GM21786 (cell line): ENCODE data around the gene UBE4B.
"Not testable (repeated sequence)": the region's sequence is repeated elsewhere in the genome, so short reads cannot be mapped to it uniquely, and the experiment has no call there.

Experiments
- ATAC-seq: cut with Tn5 transposase; IDR thresholded peaks from one replicate; pipeline ENCODE4 v1.9.1; 2021; ENCODE audit not compliant: unreplicated experiment

UBE4B gene

DNA sequence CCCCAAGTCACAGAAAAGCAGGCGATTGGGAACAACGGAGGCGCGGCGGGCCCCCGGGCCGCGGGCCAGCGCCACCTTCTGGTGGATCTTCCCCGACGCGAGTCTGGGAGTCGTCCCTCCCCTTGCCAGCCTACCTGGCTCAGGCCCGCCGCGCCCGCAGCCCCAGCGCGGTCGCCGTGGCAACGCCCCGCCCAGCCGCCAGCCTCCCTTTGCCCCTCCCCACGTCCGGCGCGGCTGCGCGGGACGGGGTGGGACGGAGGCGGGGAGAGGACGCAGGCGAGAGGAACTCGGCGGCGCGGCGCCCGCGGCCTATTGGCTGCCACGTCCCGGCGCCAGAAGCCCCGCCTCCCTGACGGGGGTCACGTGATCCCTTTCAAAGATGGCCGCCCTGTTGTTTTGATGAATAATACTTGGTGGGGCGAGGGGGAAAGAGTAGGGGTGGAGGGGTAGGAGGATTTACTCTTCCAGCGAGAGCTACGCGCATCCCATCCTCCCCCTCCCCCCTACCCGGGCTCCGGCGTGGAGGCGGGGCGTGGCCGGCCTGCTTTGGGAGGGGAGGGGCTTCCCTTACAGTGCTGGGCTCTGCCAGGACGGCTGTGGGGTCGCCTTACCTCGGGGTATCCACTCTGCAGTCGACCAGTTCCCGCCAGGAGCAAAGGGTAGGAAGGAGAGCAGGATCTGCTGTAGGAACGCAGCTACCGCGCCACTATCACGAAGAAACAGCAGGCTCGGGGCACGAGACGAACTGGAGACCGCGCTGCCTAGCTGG is at the start of gene UBE4B:
UBE4B (plus strand) TSS at position 369 of the 769 bp plus-strand sequence. CDS start 713 bp downstream, outside the sequence.
- peak; percentile 94 for ATAC-seq

DNA sequence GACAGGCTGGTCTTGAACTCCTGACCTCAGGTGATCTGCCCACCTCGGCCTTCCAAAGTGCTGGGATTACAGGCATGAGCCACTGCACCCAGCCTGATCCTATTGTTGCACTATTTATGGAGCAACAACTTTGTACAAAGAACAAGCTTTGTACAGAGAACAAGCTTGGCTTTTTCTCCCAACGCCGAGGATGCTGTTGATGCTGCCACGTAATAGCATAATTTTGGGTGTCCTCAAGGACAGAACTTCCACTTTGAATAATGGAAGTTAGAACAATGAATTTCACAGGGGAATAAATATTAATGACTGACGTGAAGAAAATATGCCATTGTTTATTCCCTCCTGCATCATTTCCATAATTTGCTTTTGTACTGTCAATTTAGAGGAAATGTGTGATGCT is 48.5 kb upstream of the UBE4B start:
- ATAC-seq = no peak

DNA sequence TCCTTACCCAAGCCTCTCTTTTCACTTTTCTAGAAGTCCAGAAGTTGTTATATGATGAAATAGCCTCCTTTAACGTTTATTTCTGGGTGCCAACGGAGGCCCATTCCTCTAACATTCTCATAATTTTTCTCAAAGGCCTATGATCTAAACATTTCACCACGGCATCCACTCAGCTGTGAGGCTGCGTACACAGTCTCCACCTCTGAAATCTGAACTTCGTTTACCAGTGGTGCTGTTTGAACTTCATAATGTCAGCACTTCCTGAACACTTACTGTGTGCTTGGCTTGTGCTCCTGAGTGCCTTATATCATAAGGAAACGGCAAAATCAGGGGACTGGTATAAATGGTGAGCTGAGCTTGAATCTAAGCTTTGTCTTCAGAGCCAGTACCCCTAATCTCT is 47.8 kb upstream of the UBE4B start:
- no peak for ATAC-seq

DNA sequence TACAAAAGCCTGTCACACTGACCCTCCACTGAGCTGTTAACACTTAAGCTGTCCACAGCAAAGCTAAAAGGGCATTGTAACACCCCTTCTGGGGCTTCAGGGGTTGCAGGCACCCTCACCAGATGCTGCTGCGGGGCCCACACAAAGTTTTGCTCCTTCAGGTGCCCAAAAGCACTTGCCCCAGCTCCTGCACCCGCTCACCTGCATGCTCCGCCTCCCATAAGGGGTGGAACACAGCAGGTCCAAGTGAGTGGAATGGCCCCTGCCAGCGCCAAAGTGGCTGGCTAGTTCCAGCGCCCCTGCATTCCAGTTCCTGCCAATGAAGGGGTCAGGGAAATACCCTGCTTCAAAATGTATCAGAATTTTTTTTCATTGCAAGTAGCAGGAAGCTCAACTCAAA is 43.0 kb upstream of the UBE4B start:
- no peak for ATAC-seq

DNA sequence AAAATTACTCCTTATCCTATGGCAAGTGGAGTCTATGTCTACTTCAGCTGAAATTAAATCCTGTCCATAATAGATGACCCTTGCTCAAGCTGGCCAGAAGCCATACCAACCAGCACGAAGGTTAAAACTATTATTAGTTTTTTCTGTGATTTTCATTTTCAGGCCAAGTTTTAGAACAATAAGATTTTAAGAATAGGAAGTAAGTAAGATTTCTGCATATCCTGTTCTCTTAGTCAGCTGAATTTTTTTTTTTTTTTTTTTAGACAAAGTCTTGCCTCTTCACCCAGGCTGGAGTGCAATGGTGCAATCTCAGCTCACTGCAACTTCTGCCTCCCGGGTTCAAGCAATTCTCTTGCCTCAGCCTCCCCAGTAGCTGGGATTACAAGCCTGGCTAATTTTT is 41.8 kb upstream of the UBE4B start:
- ATAC-seq = no peak

DNA sequence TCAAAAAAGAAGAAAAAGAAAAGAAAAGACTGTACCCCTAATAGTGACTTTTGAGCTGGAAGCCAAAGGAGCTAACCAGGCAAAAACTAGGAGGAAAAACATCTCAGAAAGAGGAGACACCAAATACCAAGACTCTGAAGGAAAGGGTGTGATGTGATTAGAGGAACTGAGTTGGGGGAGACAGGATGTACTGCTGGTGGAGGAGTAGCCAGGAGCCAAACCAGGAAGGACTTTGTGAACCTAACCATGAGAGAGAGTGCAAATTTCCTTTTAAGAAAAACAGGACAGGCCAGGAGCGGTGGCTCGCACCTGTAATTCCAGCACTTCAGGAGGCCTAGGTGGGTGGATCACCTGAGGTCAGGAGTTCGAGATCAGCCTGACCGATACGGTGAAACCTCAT is 39.8 kb upstream of the UBE4B start:
- no peak for ATAC-seq

DNA sequence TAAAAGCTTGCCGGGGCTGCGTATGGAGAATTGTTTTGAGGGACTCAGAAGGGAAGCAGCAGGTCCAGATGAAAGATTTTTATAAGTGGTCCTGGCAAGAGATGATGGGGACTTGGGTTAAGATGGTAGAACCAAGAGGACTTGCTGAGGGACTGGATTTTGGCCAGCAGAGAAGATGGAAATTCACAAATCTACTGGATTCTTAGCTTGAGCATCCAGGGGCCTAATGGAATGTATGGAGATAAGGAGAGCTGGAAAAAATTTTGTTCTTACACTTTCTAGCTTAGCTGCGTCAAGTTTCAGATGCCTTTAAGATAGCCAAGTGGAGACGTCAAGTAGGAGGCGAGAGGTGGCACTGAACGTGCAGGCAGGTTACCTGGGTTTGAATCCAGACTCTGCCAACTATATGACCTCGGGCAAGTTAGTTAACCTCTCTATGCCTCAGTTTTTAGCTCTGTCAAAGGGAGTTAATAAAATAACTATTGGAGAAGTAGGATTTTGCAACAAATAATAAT is 39.1 kb upstream of the UBE4B start:
- ATAC-seq = no peak

DNA sequence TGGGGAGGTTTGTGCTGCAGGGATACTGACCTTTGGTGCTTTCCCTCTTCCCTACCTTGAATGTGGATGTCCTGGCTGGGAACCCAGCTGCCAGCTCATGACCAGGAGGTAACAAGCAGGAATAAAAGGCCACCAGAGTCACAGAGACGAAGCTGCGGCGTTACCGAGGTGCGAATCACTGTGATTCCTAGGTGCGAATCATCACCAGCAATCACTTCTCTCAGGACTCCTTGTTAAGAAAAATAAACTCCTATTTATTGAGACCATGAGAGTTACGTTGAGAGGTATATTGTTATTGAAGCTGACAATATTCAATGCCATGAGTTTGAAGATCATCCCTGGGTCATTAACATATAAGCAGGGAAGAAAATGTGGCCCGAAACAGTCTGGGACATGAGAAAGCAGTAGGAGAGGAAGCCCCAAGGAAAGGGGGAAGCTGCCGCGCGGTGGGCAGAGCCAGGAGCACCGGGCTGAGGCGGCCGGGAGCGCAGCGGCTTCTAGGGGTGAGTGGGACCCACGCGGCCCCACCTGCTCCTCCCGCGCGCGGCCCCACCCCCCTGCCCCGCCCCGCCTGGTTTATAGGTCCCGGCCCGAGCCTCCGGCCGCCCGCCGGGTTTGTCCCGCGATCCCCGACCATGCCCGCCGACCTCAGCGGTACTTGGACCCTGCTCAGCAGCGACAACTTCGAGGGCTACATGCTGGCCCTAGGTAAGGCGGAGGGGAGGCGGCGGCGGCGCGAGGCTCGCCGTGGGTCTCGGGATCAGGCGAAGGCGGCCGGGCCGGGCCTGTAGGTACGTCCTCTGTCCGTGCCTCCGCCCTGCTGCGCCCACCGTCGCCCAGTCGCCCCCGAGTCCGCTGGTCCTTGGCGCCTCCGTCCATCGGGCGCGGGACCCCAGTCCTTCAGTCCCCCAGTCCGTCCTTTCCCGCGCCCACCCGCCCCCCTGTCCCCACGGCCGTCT is 35.9 kb upstream of the UBE4B start, which contains the start of gene RBP7:
RBP7 (plus strand) TSS at position 605 of the 959 bp plus-strand sequence; CDS start at position 636, 31 bp downstream.
- no peak for ATAC-seq

DNA sequence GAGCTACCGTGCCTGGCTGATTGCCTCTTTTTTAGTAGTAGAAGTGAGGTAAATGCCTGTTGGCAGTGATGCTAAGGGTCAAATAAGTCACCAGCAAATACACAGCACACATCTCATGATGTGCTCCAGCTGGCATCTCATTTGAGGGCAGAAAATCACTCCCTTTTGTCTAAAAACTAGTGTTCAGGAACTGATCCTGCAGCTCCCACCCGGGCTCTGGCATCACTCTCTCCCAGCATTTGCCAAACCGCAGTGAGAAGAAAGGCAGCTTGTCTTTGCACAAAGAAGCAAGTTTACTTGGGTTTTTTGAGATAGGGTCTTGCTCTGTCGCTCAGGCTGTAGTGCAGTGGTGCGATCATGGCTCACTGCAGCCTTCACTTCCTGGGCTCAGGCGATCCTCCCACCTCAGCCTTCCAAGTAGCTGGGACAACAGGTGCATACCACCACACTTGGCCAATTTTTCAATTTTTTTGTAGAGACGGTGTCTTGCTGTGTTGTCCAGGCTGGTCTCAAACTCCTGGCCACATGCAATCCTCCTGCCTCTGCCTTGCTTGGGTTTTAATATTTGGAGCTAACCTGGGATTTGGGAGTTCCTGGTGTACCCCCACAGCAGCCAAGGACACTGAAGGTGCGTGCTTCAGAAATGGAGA is 31.6 kb upstream of the UBE4B start:
- no peak for ATAC-seq

DNA sequence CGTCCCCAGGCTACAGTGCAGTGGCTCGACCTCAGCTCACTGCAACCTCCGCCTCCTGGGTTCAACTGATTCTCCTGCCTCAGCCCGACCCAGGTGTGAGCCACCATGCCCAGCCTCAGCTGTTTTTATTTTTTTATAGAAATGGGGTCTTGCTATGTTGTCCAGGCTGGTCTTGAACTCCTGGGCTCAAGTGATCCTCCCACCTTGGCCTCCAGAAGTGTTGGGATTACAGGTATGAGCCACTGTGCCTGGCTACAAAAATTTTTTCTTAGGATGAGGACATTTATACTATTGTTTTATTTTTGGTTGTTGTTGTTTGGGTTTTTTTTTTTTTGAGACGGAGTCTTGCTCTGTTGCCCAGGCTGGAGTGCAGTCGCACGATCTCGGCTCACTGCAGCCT is 27.5 kb upstream of the UBE4B start:
- not testable (repeated sequence) for ATAC-seq

DNA sequence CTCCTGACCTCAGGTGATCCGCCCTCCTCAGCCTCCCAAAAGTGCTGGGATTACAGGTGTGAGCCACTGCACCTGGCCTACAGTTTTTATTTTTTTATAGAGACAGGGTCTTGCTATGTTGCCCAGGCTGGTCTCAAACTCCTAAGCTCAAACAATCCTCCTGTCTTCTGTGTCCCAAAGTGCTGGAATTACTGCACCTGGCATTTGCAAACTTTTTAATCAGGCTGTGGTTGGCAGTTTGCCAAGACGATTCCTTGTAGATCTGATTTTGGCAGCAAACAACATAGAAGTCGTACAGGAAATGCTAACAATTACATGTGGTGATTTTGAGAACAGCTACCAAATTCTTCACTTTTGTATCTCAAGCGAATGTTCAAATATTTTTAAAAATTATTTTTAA is 25.6 kb upstream of the UBE4B start:
- ATAC-seq = no peak

DNA sequence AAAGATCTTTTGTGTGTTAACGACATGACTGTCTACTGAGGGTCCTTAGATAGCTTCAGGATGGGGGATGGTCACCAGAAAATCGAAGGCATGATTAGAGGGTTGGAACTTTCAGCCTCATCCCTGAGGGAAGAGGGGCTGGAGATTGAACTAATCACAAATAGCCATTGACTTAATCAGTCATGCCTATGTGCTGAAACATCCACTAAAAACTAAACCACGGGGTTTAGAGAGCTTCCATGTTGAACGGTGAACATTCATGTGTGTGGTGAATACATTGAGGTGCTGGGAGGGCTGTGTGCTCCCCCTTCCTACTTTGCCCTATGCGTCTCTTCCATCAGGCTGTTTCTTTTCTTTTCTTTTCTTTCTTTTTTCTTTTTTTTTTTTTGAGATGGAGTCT is 18.7 kb upstream of the UBE4B start:
- no peak for ATAC-seq

DNA sequence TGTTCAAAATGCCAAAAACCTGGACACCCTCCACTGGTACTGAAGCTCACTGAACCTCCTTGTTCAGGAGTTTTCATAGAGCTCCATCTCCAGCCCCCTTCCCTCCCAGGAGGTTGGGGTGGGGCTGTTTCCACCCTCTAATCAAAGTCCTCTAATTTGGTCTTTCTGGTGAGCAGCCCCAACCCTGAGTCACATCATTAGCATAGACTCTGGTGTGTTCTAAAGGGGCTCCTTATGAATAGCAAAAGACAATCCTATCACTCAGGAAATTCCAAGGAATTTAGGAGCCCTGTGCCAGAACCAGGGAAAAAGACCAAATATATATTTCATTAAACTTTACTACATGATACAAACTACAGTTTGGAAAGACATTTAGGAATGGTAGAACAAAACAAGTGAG is 13.2 kb upstream of the UBE4B start:
- no peak for ATAC-seq

DNA sequence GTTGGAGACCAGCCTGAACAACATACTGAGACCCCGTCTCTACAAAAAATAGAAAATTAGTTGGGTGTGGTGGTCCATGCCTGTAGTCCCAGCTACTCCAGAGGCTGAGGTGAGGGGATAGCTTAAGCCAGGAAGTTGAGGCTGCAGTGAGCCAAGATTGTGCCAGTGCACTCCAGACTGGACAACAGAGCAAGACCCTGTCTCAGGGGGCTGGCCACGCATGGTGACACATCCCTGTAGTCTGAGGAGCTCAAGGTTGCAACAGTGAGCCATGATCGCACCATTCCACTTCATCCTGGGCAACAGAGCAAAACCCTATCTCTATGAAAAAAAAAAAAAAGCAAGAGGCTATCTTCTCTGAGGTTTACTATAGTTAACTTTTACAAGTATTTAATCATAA is 12.7 kb upstream of the UBE4B start:
- no peak for ATAC-seq

DNA sequence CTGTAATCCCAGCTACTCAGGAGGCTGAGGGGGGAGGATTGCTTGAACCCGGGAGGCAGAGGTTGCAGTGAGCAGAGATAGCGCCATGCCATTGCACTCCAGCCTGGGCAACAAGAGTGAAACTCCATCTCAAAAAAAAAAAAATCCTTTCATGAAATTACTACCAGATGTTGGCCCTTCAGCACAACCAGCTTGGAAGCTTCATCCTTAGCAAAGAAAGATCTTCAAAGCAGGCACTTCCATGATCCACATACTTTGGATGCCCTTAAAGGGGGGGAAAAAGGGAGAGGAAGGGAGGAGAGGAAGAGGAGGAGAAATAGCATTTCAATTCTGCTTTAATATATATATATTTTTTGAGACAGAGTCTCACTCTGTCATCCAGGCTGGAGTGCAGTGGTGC is 12.1 kb upstream of the UBE4B start:
- ATAC-seq = not testable (repeated sequence)

DNA sequence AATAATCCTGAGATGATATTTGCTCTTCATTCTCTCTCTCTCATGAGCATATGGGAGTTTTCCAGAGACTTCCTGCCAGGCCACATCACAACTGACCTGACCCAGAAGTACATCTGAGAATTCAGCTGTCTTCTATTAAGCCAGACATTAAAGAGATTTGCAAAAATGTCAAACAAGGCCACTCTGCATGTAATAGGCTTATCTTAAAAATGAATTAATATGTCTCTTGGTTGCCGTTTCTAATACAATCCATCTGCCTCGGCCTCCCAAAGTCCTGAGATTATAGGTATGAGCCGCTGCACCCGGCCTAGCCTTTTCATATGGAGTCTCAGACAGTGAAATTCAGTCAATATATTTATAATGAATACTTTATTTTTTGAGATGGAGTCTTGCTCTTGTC is 10.8 kb upstream of the UBE4B start:
- ATAC-seq = not testable (repeated sequence)

DNA sequence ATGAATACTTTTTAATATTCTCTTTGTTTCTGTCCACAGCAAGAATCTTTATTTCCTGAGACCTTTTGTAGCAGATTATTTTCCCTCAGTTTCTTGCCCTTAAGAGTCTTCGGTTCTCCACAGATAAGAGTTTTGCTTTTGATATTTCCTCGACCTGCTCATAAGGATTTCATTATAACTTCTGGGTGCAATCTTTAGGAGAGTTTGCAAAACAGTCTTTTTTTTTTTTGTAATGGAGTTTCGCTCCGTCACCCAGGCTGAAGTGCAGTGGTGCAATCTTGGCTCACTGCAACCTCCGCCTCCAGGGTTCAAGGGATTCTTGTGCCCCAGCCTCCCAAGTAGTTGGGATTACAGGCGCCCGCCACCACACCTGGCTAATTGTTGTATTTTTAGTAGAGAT is 10.1 kb upstream of the UBE4B start:
- no peak for ATAC-seq

DNA sequence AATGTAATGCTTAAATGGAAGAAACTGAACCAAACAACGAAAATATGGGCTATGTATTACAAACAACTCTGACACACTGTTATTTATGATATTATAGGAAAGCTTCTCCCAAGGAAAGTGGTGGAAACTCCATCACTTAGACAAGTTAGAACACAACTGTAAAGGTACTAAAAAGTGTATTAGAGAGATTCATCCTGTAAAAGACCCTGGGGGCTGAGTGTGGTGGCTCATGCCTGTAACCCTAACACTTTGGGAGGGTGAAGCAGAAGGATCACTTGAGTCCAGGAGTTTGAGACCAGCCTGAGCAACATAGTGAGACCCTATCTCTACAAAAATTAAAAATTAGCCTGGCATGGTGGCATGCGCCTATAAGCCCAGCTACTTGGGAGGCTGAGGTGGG is 7.4 kb upstream of the UBE4B start:
- ATAC-seq = no peak

DNA sequence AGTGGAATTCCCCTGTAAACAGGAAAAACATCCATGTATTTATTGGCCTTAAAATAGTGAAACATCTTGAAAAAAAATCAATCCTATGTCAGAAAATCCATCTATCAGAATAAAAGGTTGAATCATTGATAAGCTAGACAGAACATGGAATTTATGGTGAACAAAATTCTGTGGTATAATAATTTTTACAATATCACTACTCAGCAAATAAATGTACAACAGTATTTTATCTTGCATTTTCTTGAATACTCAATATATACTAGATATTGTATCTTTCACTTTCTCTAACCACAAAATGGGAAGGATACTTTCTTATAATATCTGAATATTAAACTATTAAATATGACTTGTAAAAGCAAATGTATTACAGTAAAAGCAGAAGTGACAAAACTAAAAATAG is 5.7 kb upstream of the UBE4B start:
- ATAC-seq = no peak

DNA sequence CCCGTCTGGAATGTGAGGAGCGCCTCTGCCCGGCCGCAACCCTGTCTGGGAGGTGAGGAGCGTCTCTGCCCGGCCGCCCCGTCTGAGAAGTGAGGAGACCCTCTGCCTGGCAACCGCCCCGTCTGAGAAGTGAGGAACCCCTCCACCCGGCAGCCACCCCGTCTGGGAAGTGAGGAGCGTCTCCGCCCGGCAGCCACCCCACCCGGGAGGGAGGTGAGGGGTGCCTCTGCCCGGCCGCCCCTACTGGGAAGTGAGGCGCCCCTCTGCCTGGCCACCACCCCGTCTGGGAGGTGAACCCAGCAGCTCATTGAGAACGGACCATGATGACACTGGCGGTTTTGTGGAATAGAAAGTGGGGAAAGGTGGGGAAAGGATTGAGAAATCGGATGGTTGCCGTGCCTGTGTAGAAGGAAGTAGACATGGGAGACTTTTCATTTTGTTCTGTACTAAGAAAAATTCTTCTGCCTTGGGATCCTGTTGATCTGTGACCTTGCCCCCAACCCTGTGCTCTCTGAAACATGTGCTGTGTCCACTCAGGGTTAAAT is 3.7 kb upstream of the UBE4B start:
- ATAC-seq = not testable (repeated sequence)

DNA sequence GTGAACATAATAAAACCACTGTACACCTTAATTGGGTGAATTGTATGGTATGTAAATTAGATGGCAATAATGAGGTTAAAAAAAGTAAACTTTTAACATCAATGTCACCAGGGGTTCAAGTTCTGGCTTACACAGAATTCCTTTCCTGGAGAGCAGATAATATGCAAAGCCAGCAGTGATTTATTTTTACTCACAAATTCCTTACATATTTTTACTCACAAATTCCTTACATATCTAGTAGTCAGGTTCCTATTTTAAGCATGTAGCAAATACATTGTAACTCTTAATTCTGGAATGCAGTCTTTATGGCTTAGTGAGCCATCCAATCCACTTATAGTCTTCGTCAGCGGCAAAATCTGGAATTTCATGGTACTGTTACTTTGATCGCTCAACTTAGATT is 1.3 kb upstream of the UBE4B start:
- ATAC-seq = no peak
